HG02852 (cell line): Measurements from ENCODE around the gene LRP4.
"Not testable (repeated sequence)": the region's sequence is repeated elsewhere in the genome, so short reads cannot be mapped to it uniquely, and the experiment has no call there.

ENCODE experiments used
- ATAC-seq: cut with Tn5 transposase; IDR thresholded peaks from one replicate; pipeline ENCODE4 v1.9.1; 2021; ENCODE audit warnings: mild to moderate bottlenecking, moderate library complexity; ENCODE audit not compliant: unreplicated experiment

Gene LRP4

GRCh38 chr11:46928701-46929100 is 10.4 kb upstream of the LRP4 start:
- not testable (repeated sequence) for ATAC-seq

GRCh38 chr11:46927928-46928327 is 9.6 kb upstream of the LRP4 start:
- not testable (repeated sequence) for ATAC-seq

- ATAC-seq, result no peak
These were observed 2.4 kb upstream of the LRP4 start for GRCh38 chr11:46920755-46921154.

GRCh38 chr11:46918788-46919513 is 601 bp upstream of the LRP4 start:
- ATAC-seq, result no peak

- no peak for ATAC-seq
These were observed 628 bp downstream of the LRP4 start for GRCh38 chr11:46917762-46918082.

GRCh38 chr11:46917109-46917761 is 1.1 kb downstream of the LRP4 start:
- ATAC-seq, result no peak

- no peak for ATAC-seq
These were observed 1.9 kb downstream of the LRP4 start for GRCh38 chr11:46916286-46917108.

GRCh38 chr11:46914910-46915309 is 3.4 kb downstream of the LRP4 start:
- no peak for ATAC-seq

GRCh38 chr11:46914363-46914762 is 4.0 kb downstream of the LRP4 start:
- ATAC-seq, result no peak

GRCh38 chr11:46913484-46913883 is 4.9 kb downstream of the LRP4 start:
- ATAC-seq, result no peak

GRCh38 chr11:46912526-46913150 is 5.7 kb downstream of the LRP4 start:
- no peak for ATAC-seq

GRCh38 chr11:46907606-46908005 is 10.7 kb downstream of the LRP4 start:
- no peak for ATAC-seq

GRCh38 chr11:46906609-46907041 is 11.7 kb downstream of the LRP4 start:
- ATAC-seq, result no peak

GRCh38 chr11:46905806-46906205 is 12.5 kb downstream of the LRP4 start:
- ATAC-seq, result no peak

- no peak for ATAC-seq
These were observed 14.5 kb downstream of the LRP4 start for GRCh38 chr11:46903846-46904245.

GRCh38 chr11:46902694-46903093 is 15.7 kb downstream of the LRP4 start:
- no peak for ATAC-seq

GRCh38 chr11:46901156-46901555 is 17.2 kb downstream of the LRP4 start:
- ATAC-seq, result no peak

- no peak for ATAC-seq
These were observed 18.1 kb downstream of the LRP4 start for GRCh38 chr11:46900091-46900746.

- no peak for ATAC-seq
These were observed 18.8 kb downstream of the LRP4 start for GRCh38 chr11:46899501-46900025.

GRCh38 chr11:46898396-46899095 is 19.8 kb downstream of the LRP4 start:
- ATAC-seq, result no peak
